ENCODE results near the gene SMIM28.

SMIM28 gene

GRCh38 chr6:138419766-138420165, 42.1 kb downstream of the SMIM28 start (continued):
- TF ChIP-seq KLF10 (tag by site-specific recombination; IDR thresholded peaks at IDR 0.05): no peak
- TF ChIP-seq ZNF704 (tag by site-specific recombination; IDR thresholded peaks at IDR 0.05): no peak
- no peak for TF ChIP-seq HIC1 (tag by site-specific recombination; IDR thresholded peaks at IDR 0.05)
- no peak for TF ChIP-seq ZNF530 (tag by site-specific recombination; IDR thresholded peaks at IDR 0.05; ENCODE audit: low read depth)
- TF ChIP-seq KLF17 (tag by site-specific recombination; IDR thresholded peaks at IDR 0.05): no peak
- no peak for TF ChIP-seq ZNF48 (tag by site-specific recombination; IDR thresholded peaks at IDR 0.05)
- TF ChIP-seq TSHZ1 (tag by site-specific recombination; IDR thresholded peaks at IDR 0.05; ENCODE audit: borderline replicate concordance): no peak
- TF ChIP-seq ZNF571 (tag by site-specific recombination; IDR thresholded peaks at IDR 0.05): no peak
- TF ChIP-seq ZNF266 (tag by site-specific recombination; IDR thresholded peaks at IDR 0.05; ENCODE audit: low read depth): no peak

- CTCF ChIA-PET: interaction anchor here (1.0 to 1.5 kb wide), 2 partner anchors 15 to 305 kb away, joined by 3 to 4 read pairs; no protein-coding TSS in a partner anchor
- TF ChIP-seq ZNF354C (tag by site-specific recombination; IDR thresholded peaks at IDR 0.05; ENCODE audit: borderline replicate concordance, low read depth) (no peak), KLF8 (tag by site-specific recombination; IDR thresholded peaks at IDR 0.05) (no peak), ATF2 (tag by site-specific recombination; IDR thresholded peaks at IDR 0.05; ENCODE audit: low read depth) (no peak), ZNF114 (tag by site-specific recombination; IDR thresholded peaks at IDR 0.05) (no peak), ZNF473 (tag by site-specific recombination; IDR thresholded peaks at IDR 0.05) (no peak), YY1 (tag by site-specific recombination; IDR thresholded peaks at IDR 0.05) (no peak), ZNF701 (tag by site-specific recombination; IDR thresholded peaks at IDR 0.05) (no peak), SP2 (tag by site-specific recombination; IDR thresholded peaks at IDR 0.05) (no peak), ZBTB6 (tag by site-specific recombination; IDR thresholded peaks at IDR 0.05) (no peak), WT1 (tag by site-specific recombination; IDR thresholded peaks at IDR 0.05) (no peak)
Observed at GRCh38 chr6:138420356-138420755, 42.7 kb downstream of the SMIM28 start.

More at GRCh38 chr6:138420356-138420755, 42.7 kb downstream of the SMIM28 start:
- Histone ChIP-seq H3K27ac (ENCODE audit: extremely low read depth, low read depth, low read length) (no peak overlapping the region), H3K4me3 (ENCODE audit: low read depth, low read length) (no peak overlapping the region), H3K36me3 (ENCODE audit: control insufficient read depth in 2 of 2, insufficient read depth in 1 of 2, low read length in 2 of 2) (peaks cover 0 to 67% of the 10 kb centered on the region in 2 experiments; a peak in 2 of 3 replicates), H3K9me3 (ENCODE audit: control insufficient read depth, insufficient read depth, low read depth, low read length) (no peaks in the 10 kb centered on the region), H3K4me1 (ENCODE audit: control insufficient read depth, insufficient read depth, low read length) (no peaks in the 10 kb centered on the region)
- POLR2A ChIA-PET: no interaction called here

Measured in HEK293 (cell line).